Gastroesophageal sphincter (tissue), 3 donors: ENCODE results near the gene RPS21.

ENCODE experiments used
- CTCF ChIP-seq, 4 experiments: fragments of 200-600 bp in 2 of 4; fragments of 450-650 bp in 2 of 4; sonication (generic) in 1 of 4; IDR thresholded peaks; one replicate each; pipeline ENCODE4 v1.5.1; 2017 to 2019; ENCODE audit warnings: antibody characterized with exemption in 4 of 4, mild to moderate bottlenecking in 2 of 4, moderate library complexity in 2 of 4
- EP300 ChIP-seq: sonication (generic); formaldehyde crosslinking; IDR thresholded peaks from one replicate; pipeline ENCODE4 v1.6.1; 2017; ENCODE audit warnings: antibody characterized with exemption, mild to moderate bottlenecking
- POLR2AphosphoS5 ChIP-seq: sonication (generic); formaldehyde crosslinking; IDR thresholded peaks from one replicate; pipeline ENCODE4 v1.6.1; 2017; ENCODE audit warnings: antibody characterized with exemption

DNA sequence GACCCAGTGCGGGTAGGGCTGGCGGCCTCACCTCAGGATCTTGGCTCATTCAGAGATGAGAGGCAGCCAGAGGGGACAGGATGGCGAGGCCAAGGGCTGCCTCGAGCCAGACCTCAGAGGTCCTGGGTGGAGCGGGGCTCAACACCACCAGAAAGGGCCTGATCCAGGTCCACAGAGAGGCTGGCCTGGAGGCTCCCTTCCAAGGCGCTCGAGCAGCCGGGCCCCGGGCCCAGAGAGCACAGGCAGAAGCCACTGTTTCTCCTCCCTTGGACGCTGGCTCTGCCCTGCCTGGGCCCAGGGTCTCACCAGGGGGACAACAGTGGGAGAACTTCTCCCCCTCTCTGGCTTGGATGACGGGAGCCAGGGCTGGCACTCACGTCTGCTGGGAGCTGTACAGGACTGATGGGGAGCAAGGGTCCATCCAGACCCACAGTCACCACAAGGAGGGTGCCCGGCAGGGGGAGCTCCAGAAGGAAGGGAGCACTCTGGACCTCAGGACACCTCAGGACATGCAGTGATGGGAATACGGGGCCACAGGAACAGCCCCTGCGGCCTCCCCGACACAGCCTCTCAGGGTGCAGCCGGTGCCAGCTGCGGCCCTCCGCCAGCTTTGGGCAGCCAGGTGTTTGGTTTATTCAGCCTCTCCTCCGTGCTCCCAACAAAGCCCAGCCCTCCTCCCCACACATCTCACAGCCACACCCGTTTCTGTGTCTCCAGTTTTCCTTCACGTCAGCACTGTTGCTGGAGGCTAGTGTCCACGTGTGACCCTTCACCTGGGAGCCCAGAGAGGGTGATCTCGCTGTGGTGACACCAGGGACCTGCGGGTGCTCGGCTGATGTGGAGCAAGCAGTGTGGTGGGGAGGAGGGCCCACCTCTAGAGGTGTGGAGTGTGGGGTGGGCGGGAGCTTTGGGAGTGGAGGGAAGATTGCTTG, 8.7 kb downstream of the RPS21 start:
- TF ChIP-seq CTCF (IDR thresholded peaks at IDR 0.05) (no peak), EP300 (no peak), POLR2AphosphoS5 (no peak)
